Stimulated activated CD4-positive, alpha-beta T cell treated with anti-CD3 and anti-CD28 coated beads, Interleukin-1b, Interleukin-23, amount 100 ng/mL, for 1 hour (primary cell): ENCODE data around the gene JAG1.

Source experiments
- DNase-seq, 2 donors: peaks; one replicate each; pipeline ENCODE4 v3.0.0-alpha.2; 2020; ENCODE audit warnings: low read depth in 2 of 2

JAG1 gene

GRCh38 chr20:10673842-10674683 lies at the start of gene JAG1:
Gene JAG1 (minus strand): TSS chr20:10673999. CDS start chr20:10673530, 469 bp downstream.
- DNase-seq: no peak

- no peak for DNase-seq
These were observed 48.2 kb upstream of the JAG1 start for GRCh38 chr20:10721976-10722375.

- DNase-seq: no peak
These were observed 47.5 kb upstream of the JAG1 start for GRCh38 chr20:10721137-10721896.

- no peak for DNase-seq
These were observed 46.8 kb upstream of the JAG1 start for GRCh38 chr20:10720565-10720964.

GRCh38 chr20:10719740-10720385 lies 46.1 kb upstream of the JAG1 start:
- no peak for DNase-seq

- no peak for DNase-seq
These were observed 44.9 kb upstream of the JAG1 start for GRCh38 chr20:10718661-10719060.

- no peak for DNase-seq
These were observed 43.1 kb upstream of the JAG1 start for GRCh38 chr20:10716855-10717254.

GRCh38 chr20:10715035-10715434 lies 41.2 kb upstream of the JAG1 start:
- DNase-seq: no peak

- no peak for DNase-seq
These were observed 40.6 kb upstream of the JAG1 start for GRCh38 chr20:10714236-10714975.

- DNase-seq: no peak
These were observed 39.4 kb upstream of the JAG1 start for GRCh38 chr20:10713161-10713560.

- DNase-seq: no peak
These were observed 38.2 kb upstream of the JAG1 start for GRCh38 chr20:10711903-10712451.

GRCh38 chr20:10710991-10711775 lies 37.4 kb upstream of the JAG1 start:
- no peak for DNase-seq

GRCh38 chr20:10709916-10710315 lies 36.1 kb upstream of the JAG1 start:
- DNase-seq: no peak

GRCh38 chr20:10708351-10709185 lies 34.8 kb upstream of the JAG1 start:
- no peak for DNase-seq

- no peak for DNase-seq
These were observed 34.0 kb upstream of the JAG1 start for GRCh38 chr20:10707791-10708190.

GRCh38 chr20:10707068-10707467 lies 33.3 kb upstream of the JAG1 start:
- no peak for DNase-seq

- DNase-seq: no peak
These were observed 32.6 kb upstream of the JAG1 start for GRCh38 chr20:10706460-10706811.

- DNase-seq: no peak
These were observed 32.1 kb upstream of the JAG1 start for GRCh38 chr20:10705801-10706459.

GRCh38 chr20:10701607-10702006 lies 27.8 kb upstream of the JAG1 start:
- no peak for DNase-seq
